Mesothelial cell of epicardium (in vitro differentiated cells): ENCODE results near the gene KLRC4. TPM values are rescaled to one million over a fixed set of nuclear protein-coding genes. Genes with fewer than 3 reads are reported as not detected.
"Not testable (repeated sequence)": the region's sequence is repeated elsewhere in the genome, so short reads cannot be mapped to it uniquely, and the experiment has no call there.

Experiments used
- DNase-seq, 2 experiments: peaks; one replicate each; pipeline ENCODE4 v3.0.0; 2021; ENCODE audit warnings: low spot score in 2 of 2; ENCODE audit not compliant: unreplicated experiment in 2 of 2
- H3K27ac Mint-ChIP-seq: 2 replicates; pipeline ENCODE4 v1.8.0; 2021; ENCODE audit warnings: mixed read lengths
- H3K27me3 Mint-ChIP-seq: 2 replicates; pipeline ENCODE4 v1.8.0; 2021; ENCODE audit warnings: low read depth, mixed read lengths
- H3K36me3 Mint-ChIP-seq: 2 replicates; pipeline ENCODE4 v1.8.0; 2021; ENCODE audit warnings: mixed read lengths
- H3K4me1 Mint-ChIP-seq: 2 replicates; pipeline ENCODE4 v1.8.0; 2021; ENCODE audit warnings: mixed read lengths
- H3K4me3 Mint-ChIP-seq: 2 replicates; pipeline ENCODE4 v1.8.0; 2021; ENCODE audit warnings: mild to moderate bottlenecking, moderate library complexity, mixed read lengths
- H3K9me3 Mint-ChIP-seq: 2 replicates; pipeline ENCODE4 v1.8.0; 2021; ENCODE audit warnings: mixed read lengths
- total RNA-seq: library from RNA; stranded (reverse); gene quantifications from 3 replicates; pipeline ENCODE4 v1.2.1, GENCODE V29; 2021
- TF ChIP-seq, protein P1 (sequence below): fragments of 200-600 bp; sonication (generic); IDR thresholded peaks from one replicate; pipeline ENCODE4 v1.5.0; 2021; ENCODE audit warnings: antibody characterized with exemption; ENCODE audit not compliant: unreplicated experiment

The KLRC4 gene
- total RNA-seq, 1 donor from 2014 or later: not detected

- DNase-seq: no peak
- Mint-ChIP-seq H3K27me3 (no peaks in the 10 kb centered on the region), H3K36me3 (peaks cover 4% of the 10 kb centered on the region), H3K4me3 (no peak overlapping the region), H3K27ac (no peak overlapping the region), H3K9me3 (peaks cover 5% of the 10 kb centered on the region), H3K4me1 (peaks cover 19% of the 10 kb centered on the region)
- TF ChIP-seq, protein P1, sequence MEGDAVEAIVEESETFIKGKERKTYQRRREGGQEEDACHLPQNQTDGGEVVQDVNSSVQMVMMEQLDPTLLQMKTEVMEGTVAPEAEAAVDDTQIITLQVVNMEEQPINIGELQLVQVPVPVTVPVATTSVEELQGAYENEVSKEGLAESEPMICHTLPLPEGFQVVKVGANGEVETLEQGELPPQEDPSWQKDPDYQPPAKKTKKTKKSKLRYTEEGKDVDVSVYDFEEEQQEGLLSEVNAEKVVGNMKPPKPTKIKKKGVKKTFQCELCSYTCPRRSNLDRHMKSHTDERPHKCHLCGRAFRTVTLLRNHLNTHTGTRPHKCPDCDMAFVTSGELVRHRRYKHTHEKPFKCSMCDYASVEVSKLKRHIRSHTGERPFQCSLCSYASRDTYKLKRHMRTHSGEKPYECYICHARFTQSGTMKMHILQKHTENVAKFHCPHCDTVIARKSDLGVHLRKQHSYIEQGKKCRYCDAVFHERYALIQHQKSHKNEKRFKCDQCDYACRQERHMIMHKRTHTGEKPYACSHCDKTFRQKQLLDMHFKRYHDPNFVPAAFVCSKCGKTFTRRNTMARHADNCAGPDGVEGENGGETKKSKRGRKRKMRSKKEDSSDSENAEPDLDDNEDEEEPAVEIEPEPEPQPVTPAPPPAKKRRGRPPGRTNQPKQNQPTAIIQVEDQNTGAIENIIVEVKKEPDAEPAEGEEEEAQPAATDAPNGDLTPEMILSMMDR: no peak
These were observed 12.3 kb downstream of the KLRC4 start for GRCh38 chr12:10397296-10397695.

- not testable (repeated sequence) for H3K27ac Mint-ChIP-seq, H3K36me3 Mint-ChIP-seq
These were observed 13.4 kb downstream of the KLRC4 start for GRCh38 chr12:10396176-10396575.

GRCh38 chr12:10395390-10395998 is 14.1 kb downstream of the KLRC4 start:
- peaks cover 19% of the 10 kb centered on the region for H3K4me1 Mint-ChIP-seq
- H3K4me3 Mint-ChIP-seq: no peak overlapping the region
- DNase-seq: no peak
- H3K27ac Mint-ChIP-seq: peak overlapping the region; percentile 95
- peaks cover 5% of the 10 kb centered on the region for H3K9me3 Mint-ChIP-seq
- H3K27me3 Mint-ChIP-seq: no peaks in the 10 kb centered on the region
- TF ChIP-seq, protein P1: no peak
- H3K36me3 Mint-ChIP-seq: peaks cover 4% of the 10 kb centered on the region

More at GRCh38 chr12:10396176-10396575, 13.4 kb downstream of the KLRC4 start:
- H3K9me3 Mint-ChIP-seq, DNase-seq, H3K27me3 Mint-ChIP-seq, H3K4me3 Mint-ChIP-seq: not testable (repeated sequence)
- peaks cover 19% of the 10 kb centered on the region for H3K4me1 Mint-ChIP-seq

GRCh38 chr12:10394531-10395152 is 14.9 kb downstream of the KLRC4 start:
- peak overlapping the region; percentile 95 for H3K27ac Mint-ChIP-seq
- H3K4me1 Mint-ChIP-seq: peaks cover 19% of the 10 kb centered on the region
- H3K9me3 Mint-ChIP-seq, H3K36me3 Mint-ChIP-seq, H3K27me3 Mint-ChIP-seq, DNase-seq, H3K4me3 Mint-ChIP-seq: not testable (repeated sequence)

GRCh38 chr12:10393291-10393690 is 16.3 kb downstream of the KLRC4 start:
- H3K27ac Mint-ChIP-seq: no peak overlapping the region
- TF ChIP-seq, protein P1: no peak
- no peaks in the 10 kb centered on the region for H3K27me3 Mint-ChIP-seq
- no peaks in the 10 kb centered on the region for H3K36me3 Mint-ChIP-seq
- peaks cover 19% of the 10 kb centered on the region for H3K4me1 Mint-ChIP-seq
- DNase-seq: no peak
- no peaks in the 10 kb centered on the region for H3K9me3 Mint-ChIP-seq
- no peak overlapping the region for H3K4me3 Mint-ChIP-seq

DNA sequence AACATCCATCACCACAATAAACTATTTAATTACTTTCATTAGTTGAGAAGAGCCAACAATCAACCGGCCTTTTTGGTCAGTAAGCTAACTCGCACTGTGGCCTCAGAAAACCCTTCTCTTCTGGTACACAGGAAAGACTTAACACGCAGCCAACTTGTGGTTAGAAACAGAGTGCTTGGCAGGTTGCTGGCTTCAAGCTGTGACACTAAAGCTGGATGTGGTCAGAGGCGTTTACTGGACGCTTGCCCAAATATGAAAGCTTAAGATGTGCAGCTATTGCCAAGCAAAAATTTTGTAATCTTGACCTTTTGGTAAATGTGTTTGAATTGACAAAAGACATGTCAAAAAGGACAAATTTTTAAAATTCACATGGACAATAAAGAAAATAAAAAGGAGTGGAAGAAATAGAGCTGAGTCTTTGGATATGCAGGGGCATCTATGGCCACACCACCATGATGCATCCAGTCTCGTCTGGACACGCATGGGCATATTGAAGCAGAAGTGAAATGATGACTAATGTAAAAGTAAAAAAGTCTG is 17.1 kb downstream of the KLRC4 start:
- no peak overlapping the region for H3K27ac Mint-ChIP-seq
- no peak overlapping the region for H3K4me3 Mint-ChIP-seq
- TF ChIP-seq, protein P1: no peak
- peaks cover 19% of the 10 kb centered on the region for H3K4me1 Mint-ChIP-seq
- no peaks in the 10 kb centered on the region for H3K36me3 Mint-ChIP-seq
- H3K27me3 Mint-ChIP-seq: no peaks in the 10 kb centered on the region
- H3K9me3 Mint-ChIP-seq: no peaks in the 10 kb centered on the region
- DNase-seq: no peak

DNA sequence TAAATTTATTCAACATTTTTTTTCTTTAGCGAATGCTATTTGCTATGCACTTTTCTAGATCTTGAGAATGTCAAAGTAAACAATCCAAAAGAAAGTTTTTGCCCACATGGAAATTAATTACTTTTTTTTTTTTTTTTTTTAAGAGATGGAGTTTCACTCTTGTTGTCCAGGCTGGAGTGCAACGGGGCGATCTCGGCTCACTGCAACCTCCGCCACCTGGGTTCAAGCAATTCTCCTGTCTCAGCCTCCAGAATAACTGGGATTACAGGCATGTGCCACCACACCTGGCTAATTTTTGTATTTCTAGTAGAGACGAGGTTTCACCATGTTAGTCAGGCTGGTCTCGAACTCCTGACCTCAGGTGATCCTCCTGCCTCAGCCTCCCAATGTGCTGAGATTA is 18.6 kb downstream of the KLRC4 start:
- peaks cover 19% of the 10 kb centered on the region for H3K4me1 Mint-ChIP-seq
- not testable (repeated sequence) for H3K9me3 Mint-ChIP-seq, H3K27ac Mint-ChIP-seq, H3K36me3 Mint-ChIP-seq, H3K4me3 Mint-ChIP-seq, DNase-seq, H3K27me3 Mint-ChIP-seq
